GM23248 (cell line): ENCODE results near the gene WNT1. TPM values are rescaled to one million over a fixed set of nuclear protein-coding genes. Genes with fewer than 3 reads are reported as not detected.

Experiments used
- DNase-seq: peaks from one replicate; pipeline ENCODE4 v3.0.0-alpha.2; 2015
- H2AFZ ChIP-seq: fragments of 200-600 bp; sonication (generic); 2 replicates; pipeline ENCODE4 v1.6.1; 2016; ENCODE audit warnings: antibody characterized with exemption
- H3F3A ChIP-seq: fragments of 200-600 bp; sonication (generic); 2 replicates; pipeline ENCODE4 v1.6.1; 2016; ENCODE audit warnings: mild to moderate bottlenecking, antibody characterized with exemption, mixed run types; ENCODE audit not compliant: insufficient read depth
- H3K27ac ChIP-seq: fragments of 200-600 bp; sonication (generic); 2 replicates; pipeline ENCODE4 v1.5.1; 2016; ENCODE audit warnings: mild to moderate bottlenecking
- H3K27me3 ChIP-seq: fragments of 200-600 bp; sonication (generic); replicated peaks from 2 replicates; pipeline ENCODE4 v1.6.1; 2016; ENCODE audit warnings: mild to moderate bottlenecking; ENCODE audit not compliant: insufficient read depth
- H3K36me3 ChIP-seq: fragments of 200-600 bp; sonication (generic); 2 replicates; pipeline ENCODE4 v1.6.1; 2016; ENCODE audit warnings: low read depth, mild to moderate bottlenecking
- H3K4me1 ChIP-seq: fragments of 200-600 bp; sonication (generic); 2 replicates; pipeline ENCODE4 v1.6.1; 2016; ENCODE audit warnings: mild to moderate bottlenecking; ENCODE audit not compliant: insufficient read depth
- H3K4me2 ChIP-seq: fragments of 200-600 bp; sonication (generic); one replicate; pipeline ENCODE4 v1.6.1; 2016; ENCODE audit warnings: mild to moderate bottlenecking; ENCODE audit not compliant: unreplicated experiment
- H3K4me3 ChIP-seq: fragments of 200-600 bp; sonication (generic); 2 replicates; pipeline ENCODE4 v1.5.1; 2016; ENCODE audit warnings: mild to moderate bottlenecking
- H3K79me2 ChIP-seq: fragments of 200-600 bp; sonication (generic); 2 replicates; pipeline ENCODE4 v1.6.1; 2016; ENCODE audit warnings: mild to moderate bottlenecking; ENCODE audit not compliant: insufficient read depth
- H3K9ac ChIP-seq: fragments of 200-600 bp; sonication (generic); 2 replicates; pipeline ENCODE4 v1.6.1; 2016; ENCODE audit warnings: mild to moderate bottlenecking
- H3K9me2 ChIP-seq: fragments of 200-600 bp; sonication (generic); 2 replicates; pipeline ENCODE4 v1.6.1; 2016; ENCODE audit warnings: mixed run types, mild to moderate bottlenecking, moderate library complexity; ENCODE audit not compliant: insufficient read depth
- H3K9me3 ChIP-seq: fragments of 200-600 bp; sonication (generic); one replicate; pipeline ENCODE4 v1.6.1; 2017; ENCODE audit warnings: low read depth
- H4K20me1 ChIP-seq: fragments of 200-600 bp; sonication (generic); 2 replicates; pipeline ENCODE4 v1.6.0; 2016; ENCODE audit not compliant: insufficient read depth
- EZH2 ChIP-seq: fragments of 200-600 bp; sonication (generic); IDR thresholded peaks from 2 replicates; pipeline ENCODE4 v1.6.1; 2018; ENCODE audit warnings: antibody characterized with exemption, mild to moderate bottlenecking; ENCODE audit not compliant: insufficient read depth, poor library complexity, severe bottlenecking
- EZH2phosphoT487 ChIP-seq: fragments of 200-600 bp; sonication (generic); IDR thresholded peaks from 2 replicates; pipeline ENCODE4 v1.6.1; 2018; ENCODE audit warnings: antibody characterized with exemption, moderate library complexity, mild to moderate bottlenecking, low read depth; ENCODE audit not compliant: insufficient read depth
- WGBS, 2 experiments: methylation state at CpG; one replicate each; pipeline ENCODE4 v1.1.6; 2015 to 2017; ENCODE audit warnings: low lambda C conversion rate in 2 of 2, low coverage in 1 of 2; ENCODE audit errors: missing lambda C conversion rate in 2 of 2; 5-methylcytosine and 5-hydroxymethylcytosine counted together
- in situ Hi-C: fragments of 300-500 bp; cut with MboI; formaldehyde crosslinking; loops from 2 replicates; pipeline ENCODE4 v1.15.0; 2020
- polyA plus RNA-seq: library from polyadenylated mRNA; unstranded; fragments of >200 nt; fragmentation: Nextera tagmentation; extraction: Ambion mirVana; gene quantifications from 2 replicates; pipeline ENCODE4 v1.2.1, GENCODE V29; 2016
- total RNA-seq: library from RNA; depleted of rRNA; stranded (reverse); fragments of >200 nt; shearing (Covaris generic); gene quantifications from 2 replicates; pipeline ENCODE4 v1.2.3, GENCODE V29; 2014

The WNT1 gene
- total and polyA plus RNA-seq, 2 experiments from 2014 or later, result not detected

DNA sequence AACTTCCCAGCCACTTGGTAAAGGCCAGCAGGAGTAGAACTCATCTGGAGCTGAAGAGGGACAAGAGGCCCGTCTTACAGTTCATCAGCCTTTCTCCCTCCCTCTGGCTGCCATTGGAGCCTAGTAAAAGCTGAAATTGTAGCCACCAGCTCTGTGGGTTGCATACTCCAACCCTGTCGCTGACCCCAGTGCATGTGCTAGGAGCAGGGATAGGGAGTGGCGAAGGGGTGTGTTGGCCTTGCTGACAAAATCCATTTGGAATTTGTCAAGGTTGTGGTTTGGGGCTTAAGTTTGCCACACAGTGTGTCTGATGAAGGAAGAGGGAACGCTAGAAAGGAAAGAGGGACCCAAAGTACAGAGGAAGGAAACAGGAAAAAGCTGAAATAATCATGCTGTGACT, 16.8 kb upstream of the WNT1 start:
- peak; percentile 12 for DNase-seq
- Histone ChIP-seq H3K9me2 (no peaks in the 10 kb centered on the region), H3K9ac (no peak overlapping the region), H3F3A (peaks cover 10% of the 10 kb centered on the region; the same call in 1 of the 2 replicates), H3K4me1 (peaks cover 8% of the 10 kb centered on the region; the same call in 1 of the 2 replicates), H4K20me1 (no peaks in the 10 kb centered on the region), H3K9me3 (no peaks in the 10 kb centered on the region), H3K36me3 (no peaks in the 10 kb centered on the region), H3K4me3 (no peak overlapping the region), H3K4me2 (no peak overlapping the region), H2AFZ (no peak overlapping the region), H3K79me2 (peaks cover 10% of the 10 kb centered on the region), H3K27ac (no peak overlapping the region), H3K27me3 (no peaks in the 10 kb centered on the region; the same call in 1 of the 2 replicates)
- TF ChIP-seq EZH2phosphoT487 (no peak), EZH2 (no peak)
- WGBS, 2 experiments, result 34 to 42% methylated on average over 4 of the region's 4 CpGs
- in situ Hi-C loops, result no loop called here

GRCh38 chr12:48961801-48962200, 16.3 kb upstream of the WNT1 start:
- Histone ChIP-seq H4K20me1 (no peaks in the 10 kb centered on the region), H3K4me1 (peaks cover 8% of the 10 kb centered on the region; the same call in 1 of the 2 replicates), H3K4me2 (no peak overlapping the region), H3K27ac (no peak overlapping the region), H3K27me3 (no peaks in the 10 kb centered on the region; the same call in 1 of the 2 replicates), H3K9me3 (no peaks in the 10 kb centered on the region), H3K36me3 (no peaks in the 10 kb centered on the region), H3K9ac (no peak overlapping the region), H2AFZ (no peak overlapping the region), H3K79me2 (peaks cover 5% of the 10 kb centered on the region), H3F3A (peaks cover 10% of the 10 kb centered on the region; the same call in 1 of the 2 replicates), H3K4me3 (no peak overlapping the region), H3K9me2 (no peaks in the 10 kb centered on the region)
- in situ Hi-C loops, result no loop called here
- TF ChIP-seq EZH2 (no peak), EZH2phosphoT487 (no peak)
- DNase-seq, result peak; percentile 48

DNA sequence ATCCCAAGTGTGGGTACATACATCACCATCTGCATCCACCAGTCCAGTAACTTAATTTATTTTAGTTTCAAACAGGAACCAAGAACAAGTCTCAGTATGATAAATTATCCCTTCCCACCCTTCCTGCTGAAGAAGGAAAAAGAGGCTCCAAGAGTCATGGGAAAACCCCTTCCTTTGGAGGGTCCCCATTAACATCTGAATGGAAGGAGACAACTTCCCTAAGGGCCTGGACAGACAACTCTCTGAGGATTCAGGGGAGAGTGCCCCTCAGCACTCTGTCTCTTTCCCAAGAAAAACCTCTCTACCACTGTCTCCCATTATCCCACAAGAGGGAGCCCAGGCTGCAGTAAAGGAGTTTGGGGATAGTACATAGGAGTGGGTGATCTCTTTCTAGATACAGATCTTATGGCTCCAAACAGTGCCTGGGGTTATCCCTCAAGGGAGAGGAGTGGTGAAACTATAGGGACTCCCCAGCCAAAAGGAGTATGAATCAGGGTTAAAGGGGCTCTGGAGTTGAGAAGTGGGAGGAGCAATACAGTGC, 12.8 kb upstream of the WNT1 start:
- H3K4me2 ChIP-seq, result no peak overlapping the region
- in situ Hi-C loops, result no loop called here
- H3K4me3 ChIP-seq, result no peak overlapping the region
- H3K9me2 ChIP-seq, result no peaks in the 10 kb centered on the region
- peaks cover 4% of the 10 kb centered on the region; the same call in 1 of the 2 replicates for H3K27me3 ChIP-seq
- H3K36me3 ChIP-seq, result no peaks in the 10 kb centered on the region
- H4K20me1 ChIP-seq, result no peaks in the 10 kb centered on the region
- H3F3A ChIP-seq, result peaks cover 5% of the 10 kb centered on the region; the same call in 1 of the 2 replicates
- DNase-seq, result peak; percentile 49
- no peak overlapping the region for H3K9ac ChIP-seq
- no peak overlapping the region for H3K27ac ChIP-seq
- no peak overlapping the region for H2AFZ ChIP-seq
- peaks cover 8% of the 10 kb centered on the region; the same call in 1 of the 2 replicates for H3K4me1 ChIP-seq
- H3K9me3 ChIP-seq, result no peaks in the 10 kb centered on the region
- no peak for TF ChIP-seq EZH2phosphoT487
- TF ChIP-seq EZH2, result no peak
- H3K79me2 ChIP-seq, result no peaks in the 10 kb centered on the region

DNA sequence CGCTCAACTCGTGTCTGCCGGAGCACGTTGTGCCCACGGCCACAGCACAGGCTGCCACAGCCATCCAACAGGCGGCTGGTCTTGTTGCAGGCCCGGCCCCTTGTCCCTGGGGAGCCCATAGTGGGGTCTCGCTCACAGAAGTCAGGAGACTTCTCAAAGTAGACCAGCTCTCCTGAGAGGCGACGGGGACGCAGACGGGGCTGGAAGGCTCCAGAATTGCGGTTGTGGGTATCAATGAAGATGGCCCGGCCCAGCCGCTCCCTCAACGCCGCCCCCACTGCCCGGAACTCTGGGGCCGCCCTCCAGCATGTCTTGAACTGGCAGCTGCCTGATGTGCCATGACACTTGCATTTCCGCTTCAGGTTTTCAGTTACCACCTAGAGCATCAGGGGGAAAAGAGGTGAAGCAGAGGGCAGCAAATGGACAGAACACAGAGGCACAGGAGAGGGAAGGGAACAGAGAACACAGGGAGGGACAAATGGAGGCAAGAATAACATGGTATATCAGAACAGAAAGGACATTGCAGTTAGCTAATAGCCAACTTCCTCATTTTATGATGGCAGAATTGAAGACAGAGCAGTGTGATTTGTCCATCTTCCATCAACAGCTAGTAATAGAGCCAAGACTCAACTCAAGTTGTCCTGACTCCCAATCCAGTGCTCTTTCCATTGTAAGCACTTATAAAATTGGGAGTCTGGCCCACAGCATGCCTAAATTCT, 11.8 kb upstream of the WNT1 start:
- no peak overlapping the region for H2AFZ ChIP-seq
- in situ Hi-C loops, result no loop called here
- peaks cover 12% of the 10 kb centered on the region for H3K4me1 ChIP-seq
- WGBS, 2 experiments, result 22 to 27% methylated on average over 20 of the region's 20 CpGs
- H3K9ac ChIP-seq, result no peak overlapping the region
- no peak overlapping the region for H3K4me2 ChIP-seq
- no peak for DNase-seq
- no peaks in the 10 kb centered on the region for H3K9me2 ChIP-seq
- H3K36me3 ChIP-seq, result no peaks in the 10 kb centered on the region
- H3K79me2 ChIP-seq, result no peaks in the 10 kb centered on the region
- H3F3A ChIP-seq, result 0 out of 2 replicates have a peak, but pooled peaks cover 5% of the 10 kb centered on the region
- no peaks in the 10 kb centered on the region for H4K20me1 ChIP-seq
- peaks cover 6% of the 10 kb centered on the region; the same call in 1 of the 2 replicates for H3K27me3 ChIP-seq
- no peak overlapping the region for H3K4me3 ChIP-seq
- H3K9me3 ChIP-seq, result no peaks in the 10 kb centered on the region
- no peak for TF ChIP-seq EZH2
- no peak for TF ChIP-seq EZH2phosphoT487
- no peak overlapping the region for H3K27ac ChIP-seq
